Caco-2 (cell line): ENCODE data around the gene GNAO1. TPM values are rescaled to one million over a fixed set of nuclear protein-coding genes. Genes with fewer than 3 reads are reported as not detected.

ENCODE experiments used
- BruUV-seq: library from RNA; stranded (reverse); fragments of 400-500 nt; replicated peaks from 2 replicates; lab custom pipeline; 2021; lab: Mats Ljungman, UMichigan
- CTCF ChIA-PET: fragments of 300-600 bp; sonication (Branson Sonifier 250); formaldehyde crosslinking; loops from one replicate; lab custom pipeline; 2022; ENCODE audit warnings: antibody characterized with exemption; lab: Charles Lee
- POLR2A ChIA-PET: fragments of 300-600 bp; sonication (Branson Sonifier 250); formaldehyde crosslinking; loops from one replicate; lab custom pipeline; 2022; ENCODE audit warnings: antibody characterized with exemption; lab: Charles Lee
- DNase-seq, 2 experiments: peaks; one replicate each; pipeline versions ENCODE4 v3.0.0 to v3.0.0-alpha.2; 2020 to 2022
- H3K27me3 ChIP-seq: replicated peaks from 2 replicates; pipeline ENCODE4 v1.6.0; 2011; ENCODE audit warnings: low read length; ENCODE audit not compliant: control insufficient read depth, insufficient read depth
- H3K36me3 ChIP-seq: 2 replicates; pipeline ENCODE4 v1.5.1; 2011; ENCODE audit warnings: low read length; ENCODE audit not compliant: control insufficient read depth, insufficient read depth
- H3K4me1 ChIP-seq: fragments of 250-450 bp; sonication (Bioruptor Pico); 2 replicates; pipeline ENCODE4 v1.5.1; 2020; ENCODE audit warnings: mild to moderate bottlenecking
- H3K4me3 ChIP-seq: 2 replicates; pipeline ENCODE4 v1.5.1; 2011; ENCODE audit warnings: low read depth, mild to moderate bottlenecking, control low read depth, low read length
- H3K9me3 ChIP-seq: fragments of 250-450 bp; sonication (Bioruptor Pico); 2 replicates; pipeline ENCODE4 v1.5.1; 2020; ENCODE audit warnings: mild to moderate bottlenecking, moderate library complexity
- H3K27ac Mint-ChIP-seq: one replicate; pipeline ENCODE4 v1.8.0; 2022; ENCODE audit warnings: mixed read lengths; ENCODE audit not compliant: unreplicated experiment
- H3K27me3 Mint-ChIP-seq: one replicate; pipeline ENCODE4 v1.8.0; 2022; ENCODE audit warnings: mixed read lengths; ENCODE audit not compliant: insufficient read depth, unreplicated experiment
- H3K36me3 Mint-ChIP-seq: one replicate; pipeline ENCODE4 v1.8.0; 2022; ENCODE audit warnings: mild to moderate bottlenecking, mixed read lengths; ENCODE audit not compliant: insufficient read depth, unreplicated experiment
- H3K4me1 Mint-ChIP-seq: one replicate; pipeline ENCODE4 v1.8.0; 2022; ENCODE audit warnings: low read depth, mixed read lengths; ENCODE audit not compliant: unreplicated experiment
- H3K4me3 Mint-ChIP-seq: one replicate; pipeline ENCODE4 v1.8.0; 2022; ENCODE audit warnings: mild to moderate bottlenecking, moderate library complexity, mixed read lengths; ENCODE audit not compliant: unreplicated experiment
- H3K9me3 Mint-ChIP-seq: one replicate; pipeline ENCODE4 v1.8.0; 2022; ENCODE audit warnings: mixed read lengths; ENCODE audit not compliant: unreplicated experiment
- intact Hi-C: fragments of 100-400 bp; cut with micrococcal nuclease; formaldehyde crosslinking; loops from one replicate; pipeline ENCODE4 v1.10.0; 2022; ENCODE audit not compliant: unreplicated experiment
- total RNA-seq: library from RNA; stranded (reverse); gene quantifications from 2 replicates; pipeline ENCODE4 v1.2.3, GENCODE V29; 2022
- TF ChIP-seq, protein P1 (sequence below), 2 experiments: fragments of 200-600 bp in 1 of 2; IDR thresholded peaks; 1 replicate in 1 of 2; 2 replicates in 1 of 2; pipeline versions ENCODE4 v1.5.1 to v1.8.0; 2011 to 2022; ENCODE audit warnings: antibody characterized with exemption in 1 of 2, control low read depth in 1 of 2, inconsistent platforms in 1 of 2, low read depth in 1 of 2, low read length in 1 of 2, mild to moderate bottlenecking in 1 of 2, moderate library complexity in 1 of 2; ENCODE audit not compliant: insufficient read depth in 1 of 2, severe bottlenecking in 1 of 2, unreplicated experiment in 1 of 2

GNAO1 gene
- total RNA-seq, 1 experiment from 2014 or later: 3.2 TPM

DNA sequence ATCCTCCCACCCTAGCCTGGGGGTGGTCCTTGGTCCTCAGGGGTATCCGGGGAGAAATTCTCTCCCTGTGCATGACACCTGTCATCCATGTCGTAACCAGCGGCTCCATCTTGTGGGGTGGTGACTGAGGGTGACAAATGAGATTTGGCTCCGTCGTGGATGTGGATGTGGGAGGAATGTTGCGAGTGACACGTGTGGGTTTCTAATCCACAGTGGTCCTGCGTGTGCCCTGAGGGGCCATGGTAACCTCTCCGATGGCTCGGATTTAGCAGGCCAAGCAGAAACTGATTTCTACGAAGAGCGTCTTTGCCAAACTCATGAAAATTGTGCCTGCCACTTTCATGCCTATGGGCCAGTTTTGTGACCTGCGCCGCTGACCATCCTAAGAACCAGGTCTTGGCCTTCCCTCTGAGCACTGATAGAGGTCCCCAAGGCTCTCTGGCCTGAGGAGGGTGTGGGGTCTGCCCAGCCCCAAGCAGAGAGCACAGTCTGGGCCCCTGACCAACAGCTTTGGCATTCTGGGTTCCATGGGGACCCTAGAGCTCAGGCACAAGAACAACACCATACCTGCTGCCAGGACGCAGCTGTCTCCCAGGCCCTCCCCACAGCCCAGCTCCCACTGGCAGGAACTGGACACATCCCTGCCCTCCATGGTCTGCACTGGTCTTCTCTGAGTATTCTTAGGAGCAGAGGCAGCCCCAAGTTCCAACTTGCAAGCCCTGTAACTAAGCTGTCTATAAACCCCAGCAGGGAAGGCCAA is 155.0 kb downstream of the GNAO1 start:
- Mint-ChIP-seq H3K4me3 (no peak overlapping the region), H3K36me3 (no peaks in the 10 kb centered on the region), H3K4me1 (no peaks in the 10 kb centered on the region), H3K9me3 (no peaks in the 10 kb centered on the region), H3K27me3 (no peaks in the 10 kb centered on the region), H3K27ac (no peak overlapping the region)
- Histone ChIP-seq H3K27me3 (no peaks in the 10 kb centered on the region; the same call in 1 of the 2 replicates), H3K4me3 (no peak overlapping the region), H3K4me1 (no peaks in the 10 kb centered on the region), H3K36me3 (no peaks in the 10 kb centered on the region), H3K9me3 (no peaks in the 10 kb centered on the region)
- BruUV-seq: no TSS peak
- no peak for DNase-seq
- intact Hi-C loops: no loop called here
- ChIA-PET CTCF (interaction anchor here (1.3 kb wide), 1 partner anchor 10 kb away, joined by 5 read pairs; no protein-coding TSS in a partner anchor), POLR2A (no interaction called here)
- TF ChIP-seq, protein P1, sequence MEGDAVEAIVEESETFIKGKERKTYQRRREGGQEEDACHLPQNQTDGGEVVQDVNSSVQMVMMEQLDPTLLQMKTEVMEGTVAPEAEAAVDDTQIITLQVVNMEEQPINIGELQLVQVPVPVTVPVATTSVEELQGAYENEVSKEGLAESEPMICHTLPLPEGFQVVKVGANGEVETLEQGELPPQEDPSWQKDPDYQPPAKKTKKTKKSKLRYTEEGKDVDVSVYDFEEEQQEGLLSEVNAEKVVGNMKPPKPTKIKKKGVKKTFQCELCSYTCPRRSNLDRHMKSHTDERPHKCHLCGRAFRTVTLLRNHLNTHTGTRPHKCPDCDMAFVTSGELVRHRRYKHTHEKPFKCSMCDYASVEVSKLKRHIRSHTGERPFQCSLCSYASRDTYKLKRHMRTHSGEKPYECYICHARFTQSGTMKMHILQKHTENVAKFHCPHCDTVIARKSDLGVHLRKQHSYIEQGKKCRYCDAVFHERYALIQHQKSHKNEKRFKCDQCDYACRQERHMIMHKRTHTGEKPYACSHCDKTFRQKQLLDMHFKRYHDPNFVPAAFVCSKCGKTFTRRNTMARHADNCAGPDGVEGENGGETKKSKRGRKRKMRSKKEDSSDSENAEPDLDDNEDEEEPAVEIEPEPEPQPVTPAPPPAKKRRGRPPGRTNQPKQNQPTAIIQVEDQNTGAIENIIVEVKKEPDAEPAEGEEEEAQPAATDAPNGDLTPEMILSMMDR (IDR thresholded peaks at IDR 0.05; ENCODE audit: insufficient read depth in 1 of 2, low read depth in 1 of 2, low read length in 1 of 2, severe bottlenecking in 1 of 2, unreplicated experiment in 1 of 2): no peak

DNA sequence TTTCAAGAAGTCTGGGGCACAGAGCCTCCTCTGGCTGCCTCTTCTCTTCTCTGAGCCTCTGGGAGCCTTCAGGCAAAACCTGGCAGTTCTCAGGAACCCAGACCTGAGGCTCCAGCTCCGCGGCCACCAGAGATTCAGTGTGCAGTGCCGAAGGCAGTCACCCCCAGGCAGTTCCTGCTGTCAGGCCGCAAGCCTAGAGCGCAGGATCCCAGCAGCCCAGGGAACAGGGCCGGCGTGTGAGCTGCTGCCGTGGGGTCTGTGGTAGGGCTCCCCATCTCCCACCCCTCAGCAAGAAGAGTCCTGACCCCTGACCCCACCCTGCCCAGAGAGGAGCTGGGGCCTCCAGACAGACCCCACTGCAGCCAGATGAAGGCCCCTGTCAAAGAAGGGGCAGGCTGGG is 155.9 kb downstream of the GNAO1 start:
- H3K4me1 ChIP-seq: no peaks in the 10 kb centered on the region
- ChIA-PET CTCF (interaction anchor here (0.8 to 1.3 kb wide), 2 partner anchors 9 to 10 kb away, joined by 3 to 5 read pairs; no protein-coding TSS in a partner anchor), POLR2A (no interaction called here)
- Mint-ChIP-seq H3K4me1 (no peaks in the 10 kb centered on the region), H3K36me3 (no peaks in the 10 kb centered on the region), H3K27me3 (no peaks in the 10 kb centered on the region), H3K4me3 (no peak overlapping the region), H3K9me3 (no peaks in the 10 kb centered on the region), H3K27ac (no peak overlapping the region)
- no peak for DNase-seq
- H3K9me3 ChIP-seq: no peaks in the 10 kb centered on the region
- intact Hi-C loops: no loop called here
- no TSS peak for BruUV-seq
- TF ChIP-seq, protein P1 (IDR thresholded peaks at IDR 0.05; ENCODE audit: insufficient read depth in 1 of 2, low read depth in 1 of 2, low read length in 1 of 2, severe bottlenecking in 1 of 2, unreplicated experiment in 1 of 2): no peak
- no peaks in the 10 kb centered on the region; the same call in 1 of the 2 replicates for H3K27me3 ChIP-seq
- no peaks in the 10 kb centered on the region for H3K36me3 ChIP-seq
- no peak overlapping the region for H3K4me3 ChIP-seq

DNA sequence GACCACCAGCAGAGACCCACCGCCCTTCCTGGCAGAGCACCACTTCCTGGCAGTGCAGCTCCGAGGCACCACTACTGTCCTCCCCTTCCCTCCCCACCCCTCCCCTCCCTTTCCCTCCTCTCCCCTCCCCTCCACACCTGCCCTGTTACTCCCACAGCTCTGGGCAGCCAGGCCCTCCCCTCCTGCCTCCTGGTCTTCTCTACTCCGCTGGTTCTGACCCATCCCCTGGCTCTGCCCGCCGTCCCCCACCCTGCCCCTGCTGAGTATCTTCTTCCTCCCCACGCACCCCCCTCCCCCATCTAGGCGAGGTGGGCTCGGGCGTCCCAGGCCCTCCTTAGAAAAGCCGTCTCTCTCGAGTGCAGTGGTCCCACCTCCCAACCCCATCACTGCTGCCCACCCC is 156.4 kb downstream of the GNAO1 start:
- no peak overlapping the region for H3K27ac Mint-ChIP-seq
- no peaks in the 10 kb centered on the region; the same call in 1 of the 2 replicates for H3K27me3 ChIP-seq
- DNase-seq: no peak
- H3K4me1 Mint-ChIP-seq: no peaks in the 10 kb centered on the region
- no TSS peak for BruUV-seq
- H3K36me3 ChIP-seq: no peaks in the 10 kb centered on the region
- no peaks in the 10 kb centered on the region for H3K27me3 Mint-ChIP-seq
- ChIA-PET CTCF (interaction anchor here (0.8 kb wide), 1 partner anchor 9 kb away, joined by 3 read pairs; no protein-coding TSS in a partner anchor), POLR2A (no interaction called here)
- H3K36me3 Mint-ChIP-seq: no peaks in the 10 kb centered on the region
- no peaks in the 10 kb centered on the region for H3K9me3 Mint-ChIP-seq
- intact Hi-C loops: no loop called here
- H3K4me1 ChIP-seq: no peaks in the 10 kb centered on the region
- no peak overlapping the region for H3K4me3 ChIP-seq
- H3K4me3 Mint-ChIP-seq: no peak overlapping the region
- TF ChIP-seq, protein P1 (IDR thresholded peaks at IDR 0.05; ENCODE audit: insufficient read depth in 1 of 2, low read depth in 1 of 2, low read length in 1 of 2, severe bottlenecking in 1 of 2, unreplicated experiment in 1 of 2): no peak
- no peaks in the 10 kb centered on the region for H3K9me3 ChIP-seq
